Choroid plexus epithelial cell (primary cell): ENCODE measurements around the gene FBLN1.

Experiments used
- DNase-seq: peaks from one replicate; pipeline ENCODE4 v3.0.0-alpha.2; 2010; ENCODE audit warnings: low read depth
- H3K4me3 ChIP-seq: 2 replicates; pipeline ENCODE4 v1.5.1; 2011; ENCODE audit warnings: low read depth, mild to moderate bottlenecking, control low read depth, low read length, moderate library complexity
- CTCF ChIP-seq: conservative IDR thresholded peaks from 2 replicates; pipeline ENCODE4 v1.5.1; 2011; ENCODE audit warnings: low read depth, mild to moderate bottlenecking, control low read depth, inconsistent platforms, low read length, moderate library complexity

The FBLN1 gene

GRCh38 chr22:45522462-45522861, 19.8 kb downstream of the FBLN1 start:
- TF ChIP-seq CTCF, result no peak
- H3K4me3 ChIP-seq, result no peak overlapping the region
- no peak for DNase-seq

- no peak overlapping the region for H3K4me3 ChIP-seq
- DNase-seq, result no peak
- TF ChIP-seq CTCF, result no peak
These were observed 21.5 kb downstream of the FBLN1 start for GRCh38 chr22:45524157-45524556.

GRCh38 chr22:45524966-45525365, 22.3 kb downstream of the FBLN1 start:
- no peak for TF ChIP-seq CTCF
- no peak for DNase-seq
- no peak overlapping the region for H3K4me3 ChIP-seq

- DNase-seq, result no peak
- no peak overlapping the region for H3K4me3 ChIP-seq
- no peak for TF ChIP-seq CTCF
These were observed 22.8 kb downstream of the FBLN1 start for GRCh38 chr22:45525480-45525879.

GRCh38 chr22:45526281-45526680, 23.6 kb downstream of the FBLN1 start:
- TF ChIP-seq CTCF, result no peak
- no peak for DNase-seq
- no peak overlapping the region for H3K4me3 ChIP-seq

- no peak for TF ChIP-seq CTCF
- no peak overlapping the region for H3K4me3 ChIP-seq
- no peak for DNase-seq
These were observed 24.2 kb downstream of the FBLN1 start for GRCh38 chr22:45526768-45527360.

GRCh38 chr22:45527456-45527855, 24.8 kb downstream of the FBLN1 start:
- H3K4me3 ChIP-seq, result no peak overlapping the region
- TF ChIP-seq CTCF, result no peak
- DNase-seq, result no peak
